Measurements from ENCODE around the gene PLK4.
"Not testable (repeated sequence)": the region's sequence is repeated elsewhere in the genome, so short reads cannot be mapped to it uniquely, and the experiment has no call there.

The PLK4 gene

DNA sequence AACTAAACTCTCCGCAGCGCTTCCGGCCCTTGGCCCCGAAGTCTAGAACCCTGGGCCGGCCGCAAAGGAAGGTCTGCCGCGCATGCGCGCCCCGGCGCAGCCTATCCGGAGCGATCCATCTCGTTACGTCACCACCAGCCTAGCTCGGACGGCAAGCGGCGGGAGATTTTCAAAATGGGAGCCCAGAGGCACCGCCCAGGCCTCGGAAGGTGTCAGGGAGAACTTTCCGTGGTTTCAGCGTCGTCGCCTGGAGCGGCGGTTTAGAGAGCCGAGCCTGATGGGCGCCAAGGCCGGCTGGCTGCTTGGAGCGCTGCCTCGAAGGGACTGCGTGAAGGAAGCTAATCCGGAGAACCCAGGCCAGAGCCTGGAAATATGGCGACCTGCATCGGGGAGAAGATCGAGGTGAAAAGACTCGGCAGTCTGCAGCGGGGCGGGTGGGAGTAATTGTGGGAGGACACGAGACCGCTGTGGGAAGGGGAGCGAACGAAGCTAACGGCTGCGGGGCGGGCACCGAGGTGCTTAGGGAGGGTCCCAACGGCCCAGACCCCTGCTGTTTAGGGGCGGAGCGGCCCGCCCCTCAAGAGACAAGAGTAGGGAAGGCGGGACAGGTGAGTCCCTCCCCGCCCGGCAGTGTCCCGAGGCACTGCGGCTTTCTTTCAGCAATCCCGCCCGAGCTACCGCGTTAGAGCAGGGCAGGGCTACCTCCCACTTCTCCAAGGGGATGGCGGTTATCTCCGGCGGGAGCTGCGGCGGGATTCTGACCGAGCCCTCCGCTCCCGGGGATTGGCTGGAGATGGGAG lies at the start of gene PLK4:
PLK4 (plus strand) TSS at position 131 of the 800 bp plus-strand sequence; CDS start at position 373, 242 bp downstream.
- DNase-seq = peak; percentile 90

GRCh38 chr4:127832585-127832984 lies 48.1 kb upstream of the PLK4 start:
- DNase-seq = no peak

GRCh38 chr4:127843704-127844600 lies 36.7 kb upstream of the PLK4 start:
- no peak for DNase-seq

DNA sequence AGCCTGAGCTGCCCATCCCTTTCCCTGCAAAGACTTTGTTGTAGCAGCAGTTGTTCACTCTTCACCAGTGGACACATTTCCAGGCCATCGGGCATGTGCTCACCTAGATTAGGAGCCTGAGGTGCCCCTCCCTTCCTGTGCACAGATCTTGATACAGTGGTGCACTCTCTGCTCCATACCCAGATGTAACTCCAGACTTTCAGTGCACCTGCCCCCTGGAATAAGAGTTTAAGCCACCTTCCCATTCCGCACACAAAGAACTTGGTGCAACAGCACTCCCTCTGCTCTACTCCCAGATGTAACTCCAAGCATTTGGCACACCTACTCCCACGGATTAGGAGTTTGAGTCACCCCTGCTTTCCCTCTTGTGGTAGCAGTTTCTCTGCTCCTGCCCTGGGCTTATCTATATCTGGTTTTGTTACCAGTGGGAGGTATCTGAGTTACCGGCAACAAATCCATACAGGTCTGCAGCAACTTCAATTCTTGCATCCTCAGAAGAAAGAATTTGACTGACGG lies 36.0 kb upstream of the PLK4 start:
- DNase-seq = no peak

GRCh38 chr4:127846061-127846460 lies 34.6 kb upstream of the PLK4 start:
- DNase-seq = no peak

- no peak for DNase-seq
These were observed 33.9 kb upstream of the PLK4 start for GRCh38 chr4:127846765-127847164.

GRCh38 chr4:127849505-127850234 lies 31.0 kb upstream of the PLK4 start:
- no peak for DNase-seq

DNA sequence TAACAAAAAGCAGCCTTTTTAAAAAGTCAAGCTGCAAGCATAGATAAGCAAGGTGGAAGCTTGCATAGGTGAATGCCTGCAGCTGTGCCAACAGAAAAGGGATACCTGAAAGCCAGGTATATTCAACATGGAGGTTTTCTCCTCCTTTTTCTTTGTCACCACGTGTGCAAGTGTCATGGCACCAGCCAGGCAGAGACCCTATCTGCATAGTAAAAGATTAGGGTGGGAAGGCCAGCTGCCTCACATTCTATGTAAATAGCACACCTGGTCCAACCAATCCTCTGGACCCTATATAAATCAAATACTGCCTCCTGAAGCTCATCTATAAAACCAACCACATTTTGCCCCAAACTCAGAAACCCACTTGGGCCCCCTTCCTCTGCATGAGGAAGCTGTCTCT lies 28.0 kb upstream of the PLK4 start:
- DNase-seq = no peak

DNA sequence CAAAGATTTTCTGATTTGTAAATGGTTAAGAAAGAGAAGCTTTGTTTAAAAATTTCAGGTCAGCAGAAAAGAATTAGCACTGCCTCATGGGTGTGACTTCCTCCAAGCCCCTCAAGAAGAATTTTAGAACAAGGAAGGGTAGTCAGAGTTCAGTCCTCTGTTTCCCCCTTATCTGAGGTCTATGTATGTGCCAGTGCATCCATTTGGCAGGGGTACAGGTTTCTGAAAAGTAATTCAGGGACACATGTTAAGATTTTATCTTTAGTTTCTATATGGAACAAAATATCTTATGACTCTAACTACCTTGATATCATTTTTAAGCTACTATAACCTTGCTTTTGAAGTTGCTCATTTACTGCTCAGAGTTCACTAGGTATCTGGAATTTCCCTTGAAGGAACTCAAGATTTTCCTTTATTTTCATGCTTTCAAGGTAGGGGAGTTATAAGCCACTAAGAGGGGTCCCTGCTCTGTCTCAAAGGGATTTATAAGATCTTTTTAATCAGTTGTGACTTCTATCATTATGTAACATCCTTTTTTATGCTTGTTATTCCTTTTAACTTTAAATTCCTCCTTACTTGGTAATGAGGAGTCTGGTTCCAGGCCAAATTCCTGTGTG lies 24.4 kb upstream of the PLK4 start:
- DNase-seq = no peak

GRCh38 chr4:127856813-127857447 lies 23.8 kb upstream of the PLK4 start:
- no peak for DNase-seq

- no peak for DNase-seq
These were observed 23.1 kb upstream of the PLK4 start for GRCh38 chr4:127857641-127858040.

- DNase-seq = no peak
These were observed 12.5 kb upstream of the PLK4 start for GRCh38 chr4:127868196-127868595.

DNA sequence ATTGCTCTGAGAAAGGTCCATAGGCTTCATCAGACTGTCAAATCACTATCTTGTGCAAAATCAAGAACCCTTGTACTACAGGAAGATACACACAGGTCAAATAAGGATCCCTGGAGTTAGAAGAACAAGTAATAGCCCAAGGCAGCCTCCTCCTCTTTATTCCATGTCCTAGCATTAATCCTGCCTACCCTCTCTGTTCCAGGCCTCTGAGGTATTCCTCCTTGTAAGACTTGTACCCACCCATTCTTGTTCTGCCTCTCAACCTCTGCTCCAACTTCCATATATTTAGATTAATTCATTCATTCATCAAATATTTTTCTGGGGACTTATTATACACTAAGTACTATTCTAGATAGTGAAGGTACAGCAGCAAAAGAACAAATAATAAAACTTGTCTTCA lies 10.4 kb upstream of the PLK4 start:
- no peak for DNase-seq

DNA sequence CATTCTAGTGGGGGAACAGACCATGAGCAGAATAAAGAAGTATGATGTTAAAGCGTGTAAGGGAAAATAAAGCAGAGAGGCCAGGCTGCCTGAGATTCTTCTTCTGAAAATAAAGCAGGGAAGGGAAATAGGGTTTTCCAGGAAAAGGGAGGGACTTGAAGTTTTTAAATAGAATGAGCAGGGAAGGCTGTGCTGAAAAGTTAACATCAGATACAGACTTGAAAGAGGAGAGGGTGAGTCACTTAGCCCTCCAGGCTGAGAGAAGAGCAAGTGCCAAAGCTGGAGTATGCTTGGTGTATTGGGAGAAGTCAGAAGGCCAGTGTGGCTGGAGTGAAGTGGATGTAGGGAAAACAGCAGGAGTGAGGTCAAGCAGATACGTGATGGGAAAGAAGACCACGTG lies 10.0 kb upstream of the PLK4 start:
- no peak for DNase-seq

- DNase-seq = no peak
These were observed 4.9 kb upstream of the PLK4 start for GRCh38 chr4:127875791-127876190.

- DNase-seq = no peak
These were observed 821 bp downstream of the PLK4 start for GRCh38 chr4:127881563-127881864.

GRCh38 chr4:127888559-127888958 lies 7.9 kb downstream of the PLK4 start:
- DNase-seq = no peak

GRCh38 chr4:127889903-127890302 lies 9.2 kb downstream of the PLK4 start:
- DNase-seq = no peak

GRCh38 chr4:127896069-127896468 lies 15.4 kb downstream of the PLK4 start:
- no peak for DNase-seq

GRCh38 chr4:127896528-127896927 lies 15.8 kb downstream of the PLK4 start:
- no peak for DNase-seq

GRCh38 chr4:127899682-127900081 lies 19.0 kb downstream of the PLK4 start:
- not testable (repeated sequence) for DNase-seq

DNA sequence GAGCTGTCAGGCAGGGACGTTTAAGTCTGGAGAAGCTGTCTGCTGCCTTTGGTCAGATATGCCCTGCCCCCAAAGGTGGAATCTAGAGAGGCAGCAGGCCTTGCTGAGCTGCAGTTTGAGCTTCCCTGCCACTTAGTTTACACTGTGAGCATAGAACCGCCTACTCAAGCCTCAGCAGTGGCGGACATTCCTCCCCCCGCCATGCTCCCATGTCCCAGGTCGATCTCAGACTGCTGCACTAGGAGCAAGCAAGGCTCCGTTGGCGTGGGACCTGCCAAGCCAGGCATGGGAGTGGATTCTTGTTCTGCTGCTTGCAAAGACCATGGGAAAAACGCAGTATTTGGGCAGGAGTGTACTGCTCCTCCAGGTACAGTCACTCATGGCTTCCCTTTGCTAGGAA lies 24.3 kb downstream of the PLK4 start:
- DNase-seq = no peak

Data from activated CD4-positive, alpha-beta T cell treated with anti-CD3 and anti-CD28 coated beads, Interleukin-2, amount 50 U/mL, for 1 hour (primary cell).